H9 (cell line): ENCODE data around the gene SLC15A3. TPM values are rescaled to one million over a fixed set of nuclear protein-coding genes. Genes with fewer than 3 reads are reported as not detected.

Experiments
- DNase-seq: peaks from one replicate; pipeline ENCODE4 v3.0.0-alpha.2; 2017
- H2AFZ ChIP-seq: one replicate; pipeline ENCODE4 v1.6.1; 2013; ENCODE audit warnings: mild to moderate bottlenecking, low read length, control low read depth, moderate library complexity
- H2AK5ac ChIP-seq: 2 replicates; pipeline ENCODE4 v1.6.1; 2013; ENCODE audit warnings: low read length, control low read depth, mixed read lengths; ENCODE audit not compliant: insufficient read length
- H2BK120ac ChIP-seq: one replicate; pipeline ENCODE4 v1.6.1; 2013; ENCODE audit warnings: low read depth, mild to moderate bottlenecking, low read length, control low read depth, inconsistent platforms; ENCODE audit not compliant: poor library complexity, severe bottlenecking
- H2BK12ac ChIP-seq: 2 replicates; pipeline ENCODE4 v1.6.1; 2013; ENCODE audit warnings: low read length, control low read depth, mixed read lengths, low read depth; ENCODE audit not compliant: insufficient read length
- H2BK15ac ChIP-seq: 2 replicates; pipeline ENCODE4 v1.6.1; 2013; ENCODE audit warnings: low read depth, low read length, control low read depth
- H2BK20ac ChIP-seq: one replicate; pipeline ENCODE4 v1.6.1; 2013; ENCODE audit warnings: low read depth, mild to moderate bottlenecking, low read length, control low read depth, inconsistent platforms; ENCODE audit not compliant: poor library complexity, severe bottlenecking
- H2BK5ac ChIP-seq: 2 replicates; pipeline ENCODE4 v1.6.1; 2013; ENCODE audit warnings: low read length, control low read depth, mixed read lengths; ENCODE audit not compliant: insufficient read length
- H3K14ac ChIP-seq: 2 replicates; pipeline ENCODE4 v1.6.1; 2013; ENCODE audit warnings: low read length, control low read depth; ENCODE audit not compliant: insufficient read depth
- H3K18ac ChIP-seq: 2 replicates; pipeline ENCODE4 v1.6.1; 2013; ENCODE audit warnings: low read depth, mild to moderate bottlenecking, mixed read lengths, low read length, control low read depth; ENCODE audit not compliant: insufficient read length
- H3K23ac ChIP-seq: 2 replicates; pipeline ENCODE4 v1.6.1; 2013; ENCODE audit warnings: low read length, control low read depth, mixed read lengths, low read depth; ENCODE audit not compliant: insufficient read length
- H3K23me2 ChIP-seq: 2 replicates; pipeline ENCODE4 v1.6.1; 2013; ENCODE audit warnings: low read depth, mild to moderate bottlenecking, mixed read lengths, low read length, control low read depth; ENCODE audit not compliant: insufficient read length, poor library complexity, severe bottlenecking
- H3K27ac ChIP-seq: 2 replicates; pipeline ENCODE4 v1.5.1; 2013; ENCODE audit warnings: low read length, control low read depth, mixed read lengths, low read depth; ENCODE audit not compliant: insufficient read length
- H3K27me3 ChIP-seq: 2 replicates; pipeline ENCODE4 v1.6.1; 2013; ENCODE audit warnings: low read length, control low read depth, inconsistent platforms; ENCODE audit not compliant: insufficient read depth
- H3K4ac ChIP-seq: 2 replicates; pipeline ENCODE4 v1.6.1; 2013; ENCODE audit warnings: low read depth, mild to moderate bottlenecking, control low read depth, inconsistent platforms, low read length, moderate library complexity
- H3K4me1 ChIP-seq: 2 replicates; pipeline ENCODE4 v1.6.1; 2013; ENCODE audit warnings: low read length, control low read depth, inconsistent platforms; ENCODE audit not compliant: insufficient read depth
- H3K4me2 ChIP-seq: 2 replicates; pipeline ENCODE4 v1.6.1; 2013; ENCODE audit warnings: low read length, control low read depth, mixed read lengths; ENCODE audit not compliant: insufficient read length, insufficient read depth
- H3K56ac ChIP-seq: 2 replicates; pipeline ENCODE4 v1.6.1; 2013; ENCODE audit warnings: low read depth, mild to moderate bottlenecking, mixed read lengths, low read length, control low read depth; ENCODE audit not compliant: insufficient read length
- H3K79me1 ChIP-seq: 2 replicates; pipeline ENCODE4 v1.6.1; 2013; ENCODE audit warnings: low read depth, mild to moderate bottlenecking, moderate library complexity, low read length, control low read depth, inconsistent platforms; ENCODE audit not compliant: insufficient read depth, poor library complexity, severe bottlenecking
- H3K79me2 ChIP-seq: 2 replicates; pipeline ENCODE4 v1.6.1; 2013; ENCODE audit warnings: low read length, control low read depth, inconsistent platforms; ENCODE audit not compliant: insufficient read depth
- H3K9ac ChIP-seq: 2 replicates; pipeline ENCODE4 v1.6.1; 2013; ENCODE audit warnings: low read length, control low read depth, mixed read lengths; ENCODE audit not compliant: insufficient read length; ENCODE audit errors: extremely low read depth
- H3K9me3 ChIP-seq: one replicate; pipeline ENCODE4 v1.6.1; 2013; ENCODE audit warnings: low read depth, low read length, inconsistent platforms; ENCODE audit not compliant: control insufficient read depth
- H3T11ph ChIP-seq: one replicate; pipeline ENCODE4 v1.6.1; 2013; ENCODE audit warnings: mild to moderate bottlenecking, low read length, control low read depth, inconsistent platforms
- H4K20me1 ChIP-seq: one replicate; pipeline ENCODE4 v1.6.1; 2013; ENCODE audit not compliant: control insufficient read depth, insufficient read length, insufficient read depth
- H4K5ac ChIP-seq: 2 replicates; pipeline ENCODE4 v1.6.1; 2013; ENCODE audit warnings: low read depth, mild to moderate bottlenecking, mixed read lengths, low read length, control low read depth; ENCODE audit not compliant: insufficient read length
- H4K8ac ChIP-seq: replicated peaks from 2 replicates; pipeline ENCODE4 v1.6.1; 2013; ENCODE audit warnings: low read length, control low read depth, mixed read lengths, low read depth; ENCODE audit not compliant: insufficient read length
- H4K91ac ChIP-seq: 2 replicates; pipeline ENCODE4 v1.6.1; 2013; ENCODE audit warnings: low read depth, mild to moderate bottlenecking, moderate library complexity, mixed read lengths, low read length, control low read depth; ENCODE audit not compliant: insufficient read length
- H3K27ac Mint-ChIP-seq, 3 experiments: 2 replicates in 2 of 3; 3 replicates in 1 of 3; pipeline ENCODE4 v1.8.0; 2020 to 2021; ENCODE audit warnings: mixed read lengths in 3 of 3, mild to moderate bottlenecking in 1 of 3, moderate library complexity in 1 of 3
- H3K27me3 Mint-ChIP-seq: 2 replicates; pipeline ENCODE4 v1.8.0; 2021; ENCODE audit warnings: low read depth, mild to moderate bottlenecking, moderate library complexity, mixed read lengths
- H3K36me3 Mint-ChIP-seq, 3 experiments: 2 replicates in 2 of 3; 3 replicates in 1 of 3; pipeline ENCODE4 v1.8.0; 2020 to 2021; ENCODE audit warnings: low read depth in 3 of 3, mixed read lengths in 3 of 3; ENCODE audit not compliant: insufficient read depth in 1 of 3
- H3K4me1 Mint-ChIP-seq, 2 experiments: 2 replicates each; pipeline ENCODE4 v1.8.0; 2020; ENCODE audit warnings: mixed read lengths in 2 of 2
- H3K4me3 Mint-ChIP-seq, 2 experiments: 2 replicates in 1 of 2; 3 replicates in 1 of 2; pipeline ENCODE4 v1.8.0; 2020 to 2021; ENCODE audit warnings: mild to moderate bottlenecking in 2 of 2, mixed read lengths in 2 of 2, moderate library complexity in 1 of 2
- H3K9me3 Mint-ChIP-seq, 2 experiments: 2 replicates in 1 of 2; 3 replicates in 1 of 2; pipeline ENCODE4 v1.8.0; 2020; ENCODE audit warnings: mild to moderate bottlenecking in 2 of 2, mixed read lengths in 2 of 2, moderate library complexity in 1 of 2
- WGBS: extraction: QIAGEN DNeasy Blood & Tissue Kit; methylation state at CpG from one replicate; pipeline ENCODE4 v1.1.7; 2013; ENCODE audit warnings: missing lambda C conversion rate, low lambda C conversion rate, mixed read lengths; ENCODE audit not compliant: insufficient read length; ENCODE audit errors: extremely low coverage; 5-methylcytosine and 5-hydroxymethylcytosine counted together
- total RNA-seq: library from RNA; stranded (reverse); gene quantifications from 2 replicates; pipeline ENCODE4 v1.2.1, GENCODE V29; 2021
- TF ChIP-seq, protein P1 (sequence below): fragments of 200-600 bp; sonication (generic); conservative IDR thresholded peaks from 3 replicates; pipeline ENCODE4 v1.8.0; 2021; ENCODE audit warnings: antibody characterized with exemption, mild to moderate bottlenecking

The SLC15A3 gene
- total RNA-seq, 1 experiment from 2014 or later, result 7.0 TPM

DNA sequence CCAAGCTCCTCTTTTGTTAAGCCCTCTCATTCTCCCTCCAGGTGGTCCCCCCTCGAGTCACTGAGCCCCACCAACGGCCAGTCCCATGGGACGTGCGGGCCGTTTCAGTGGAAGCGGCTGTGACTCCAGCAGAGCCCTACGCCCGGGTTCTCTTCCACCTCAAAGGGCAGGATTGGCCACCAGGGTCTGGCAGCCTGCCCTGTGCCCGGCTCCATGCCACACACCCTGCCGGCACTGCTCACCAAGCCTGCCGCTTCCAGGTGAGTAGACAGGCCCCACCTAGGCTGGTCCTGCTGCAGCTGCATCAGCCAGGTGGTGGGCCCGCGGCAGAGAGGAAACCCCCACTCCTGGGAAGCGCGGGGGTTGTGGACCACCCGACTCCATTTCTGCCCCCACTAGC lies 24.4 kb downstream of the SLC15A3 start:
- no peak overlapping the region for H4K91ac ChIP-seq
- Mint-ChIP-seq H3K36me3 (peaks cover 31 to 58% (median 48%) of the 10 kb centered on the region in 3 experiments; a peak in 6 of 7 replicates), H3K4me1 (peaks cover 21 to 28% of the 10 kb centered on the region in 2 experiments), H3K9me3 (no peaks in the 10 kb centered on the region), H3K27me3 (peaks cover 7% of the 10 kb centered on the region), H3K4me3 (no peak overlapping the region), H3K27ac (no peak overlapping the region)
- H4K20me1 ChIP-seq, result no peaks in the 10 kb centered on the region
- no peak overlapping the region for H2BK120ac ChIP-seq
- no peaks in the 10 kb centered on the region for H3K79me1 ChIP-seq
- H3K9me3 ChIP-seq, result no peaks in the 10 kb centered on the region
- no peak overlapping the region for H2BK15ac ChIP-seq
- H4K5ac ChIP-seq, result no peak overlapping the region
- no peak overlapping the region for H3K4ac ChIP-seq
- H3K14ac ChIP-seq, result no peak overlapping the region
- H4K8ac ChIP-seq, result no peak overlapping the region
- H2BK5ac ChIP-seq, result no peak overlapping the region
- no peak overlapping the region for H3K18ac ChIP-seq
- H3K4me2 ChIP-seq, result no peak overlapping the region
- H3K23ac ChIP-seq, result no peak overlapping the region
- TF ChIP-seq, protein P1, sequence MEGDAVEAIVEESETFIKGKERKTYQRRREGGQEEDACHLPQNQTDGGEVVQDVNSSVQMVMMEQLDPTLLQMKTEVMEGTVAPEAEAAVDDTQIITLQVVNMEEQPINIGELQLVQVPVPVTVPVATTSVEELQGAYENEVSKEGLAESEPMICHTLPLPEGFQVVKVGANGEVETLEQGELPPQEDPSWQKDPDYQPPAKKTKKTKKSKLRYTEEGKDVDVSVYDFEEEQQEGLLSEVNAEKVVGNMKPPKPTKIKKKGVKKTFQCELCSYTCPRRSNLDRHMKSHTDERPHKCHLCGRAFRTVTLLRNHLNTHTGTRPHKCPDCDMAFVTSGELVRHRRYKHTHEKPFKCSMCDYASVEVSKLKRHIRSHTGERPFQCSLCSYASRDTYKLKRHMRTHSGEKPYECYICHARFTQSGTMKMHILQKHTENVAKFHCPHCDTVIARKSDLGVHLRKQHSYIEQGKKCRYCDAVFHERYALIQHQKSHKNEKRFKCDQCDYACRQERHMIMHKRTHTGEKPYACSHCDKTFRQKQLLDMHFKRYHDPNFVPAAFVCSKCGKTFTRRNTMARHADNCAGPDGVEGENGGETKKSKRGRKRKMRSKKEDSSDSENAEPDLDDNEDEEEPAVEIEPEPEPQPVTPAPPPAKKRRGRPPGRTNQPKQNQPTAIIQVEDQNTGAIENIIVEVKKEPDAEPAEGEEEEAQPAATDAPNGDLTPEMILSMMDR, result no peak
- DNase-seq, result no peak
- H3K79me2 ChIP-seq, result no peaks in the 10 kb centered on the region
- H3K4me1 ChIP-seq, result peaks cover 2% of the 10 kb centered on the region; the same call in 1 of the 2 replicates
- no CpG with 5 or more reads among the region's 16 CpGs for WGBS
- H3K27ac ChIP-seq, result no peak overlapping the region
- no peaks in the 10 kb centered on the region for H3K27me3 ChIP-seq
- H3T11ph ChIP-seq, result no peak overlapping the region
- no peak overlapping the region for H3K9ac ChIP-seq
- no peak overlapping the region for H2BK12ac ChIP-seq
- H3K56ac ChIP-seq, result no peak overlapping the region
- no peak overlapping the region for H2BK20ac ChIP-seq
- H2AFZ ChIP-seq, result no peak overlapping the region
- H2AK5ac ChIP-seq, result no peak overlapping the region
- H3K23me2 ChIP-seq, result peaks cover 10% of the 10 kb centered on the region
